ENCODE measurements around the gene SOAT2.

DNA sequence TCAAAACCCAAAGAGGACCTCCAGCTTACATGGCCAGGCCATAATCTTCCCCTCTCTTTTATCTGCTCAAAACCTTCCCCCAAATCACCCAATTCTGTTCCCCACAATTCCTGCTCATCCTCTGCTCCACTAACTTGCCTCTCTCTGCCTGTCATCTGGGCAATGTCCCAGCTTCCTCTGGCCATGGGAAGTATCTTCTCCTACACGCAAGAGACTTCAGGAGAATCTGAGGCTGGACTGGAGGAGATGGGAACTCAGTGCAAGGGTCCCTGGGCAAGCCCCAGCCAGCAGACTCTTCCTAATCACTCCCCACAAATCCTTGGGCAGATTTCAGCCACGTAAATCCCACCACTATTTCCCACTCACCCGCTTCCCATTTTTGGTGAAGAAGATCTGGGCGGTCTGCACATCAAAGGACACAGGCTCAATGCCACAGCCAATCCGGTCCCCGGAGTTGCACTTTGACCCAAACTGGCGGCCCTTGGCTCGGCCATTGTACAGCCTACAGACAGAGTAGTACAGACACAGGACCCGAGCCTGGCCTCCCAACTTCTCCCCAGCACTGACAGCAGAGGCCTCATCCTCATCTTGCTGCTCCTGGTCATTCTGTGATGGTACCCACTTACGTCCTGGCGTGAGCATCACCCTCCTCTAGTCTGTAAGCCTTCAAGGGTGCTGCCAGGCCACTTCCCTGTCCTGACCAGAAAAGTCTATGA lies 28.8 kb upstream of the SOAT2 start:
- TF ChIP-seq POLR2AphosphoS5 (IDR thresholded peaks at IDR 0.05; ENCODE audit: insufficient read depth in 1 of 2, low read depth in 1 of 2): no peak
- TF ChIP-seq POLR2A (IDR thresholded peaks at IDR 0.05): no peak
- TF ChIP-seq, protein P1, sequence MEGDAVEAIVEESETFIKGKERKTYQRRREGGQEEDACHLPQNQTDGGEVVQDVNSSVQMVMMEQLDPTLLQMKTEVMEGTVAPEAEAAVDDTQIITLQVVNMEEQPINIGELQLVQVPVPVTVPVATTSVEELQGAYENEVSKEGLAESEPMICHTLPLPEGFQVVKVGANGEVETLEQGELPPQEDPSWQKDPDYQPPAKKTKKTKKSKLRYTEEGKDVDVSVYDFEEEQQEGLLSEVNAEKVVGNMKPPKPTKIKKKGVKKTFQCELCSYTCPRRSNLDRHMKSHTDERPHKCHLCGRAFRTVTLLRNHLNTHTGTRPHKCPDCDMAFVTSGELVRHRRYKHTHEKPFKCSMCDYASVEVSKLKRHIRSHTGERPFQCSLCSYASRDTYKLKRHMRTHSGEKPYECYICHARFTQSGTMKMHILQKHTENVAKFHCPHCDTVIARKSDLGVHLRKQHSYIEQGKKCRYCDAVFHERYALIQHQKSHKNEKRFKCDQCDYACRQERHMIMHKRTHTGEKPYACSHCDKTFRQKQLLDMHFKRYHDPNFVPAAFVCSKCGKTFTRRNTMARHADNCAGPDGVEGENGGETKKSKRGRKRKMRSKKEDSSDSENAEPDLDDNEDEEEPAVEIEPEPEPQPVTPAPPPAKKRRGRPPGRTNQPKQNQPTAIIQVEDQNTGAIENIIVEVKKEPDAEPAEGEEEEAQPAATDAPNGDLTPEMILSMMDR (IDR thresholded peaks at IDR 0.05): no peak
